GM12801 (cell line): ENCODE data around the gene RAP1A.

Experiments
- TF ChIP-seq, protein P1 (sequence below): IDR thresholded peaks from one replicate; pipeline ENCODE4 v1.5.1; 2011; ENCODE audit warnings: control low read depth; ENCODE audit not compliant: insufficient read length; ENCODE audit errors: extremely low read depth

Gene RAP1A

DNA sequence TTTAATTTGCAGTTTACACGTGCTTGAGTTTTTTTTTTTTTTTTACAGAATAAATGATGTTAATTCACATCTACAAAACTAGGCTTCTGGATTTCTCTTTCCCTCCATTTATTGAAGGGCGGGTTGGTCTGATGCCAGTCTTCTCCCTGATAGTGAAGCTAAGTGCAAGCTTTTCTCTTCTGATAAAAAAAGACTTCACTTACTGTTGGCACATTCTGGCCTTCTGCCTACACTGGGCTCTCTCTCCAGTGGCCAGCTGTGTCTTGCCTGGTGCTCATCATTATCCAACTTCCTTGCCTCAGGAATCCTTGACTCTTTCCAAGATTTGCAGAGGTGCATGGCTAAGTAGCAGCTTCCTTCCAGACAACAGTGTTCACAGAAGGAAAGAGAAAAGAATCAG lies 7.6 kb upstream of the RAP1A start:
- TF ChIP-seq, protein P1, sequence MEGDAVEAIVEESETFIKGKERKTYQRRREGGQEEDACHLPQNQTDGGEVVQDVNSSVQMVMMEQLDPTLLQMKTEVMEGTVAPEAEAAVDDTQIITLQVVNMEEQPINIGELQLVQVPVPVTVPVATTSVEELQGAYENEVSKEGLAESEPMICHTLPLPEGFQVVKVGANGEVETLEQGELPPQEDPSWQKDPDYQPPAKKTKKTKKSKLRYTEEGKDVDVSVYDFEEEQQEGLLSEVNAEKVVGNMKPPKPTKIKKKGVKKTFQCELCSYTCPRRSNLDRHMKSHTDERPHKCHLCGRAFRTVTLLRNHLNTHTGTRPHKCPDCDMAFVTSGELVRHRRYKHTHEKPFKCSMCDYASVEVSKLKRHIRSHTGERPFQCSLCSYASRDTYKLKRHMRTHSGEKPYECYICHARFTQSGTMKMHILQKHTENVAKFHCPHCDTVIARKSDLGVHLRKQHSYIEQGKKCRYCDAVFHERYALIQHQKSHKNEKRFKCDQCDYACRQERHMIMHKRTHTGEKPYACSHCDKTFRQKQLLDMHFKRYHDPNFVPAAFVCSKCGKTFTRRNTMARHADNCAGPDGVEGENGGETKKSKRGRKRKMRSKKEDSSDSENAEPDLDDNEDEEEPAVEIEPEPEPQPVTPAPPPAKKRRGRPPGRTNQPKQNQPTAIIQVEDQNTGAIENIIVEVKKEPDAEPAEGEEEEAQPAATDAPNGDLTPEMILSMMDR: no peak

DNA sequence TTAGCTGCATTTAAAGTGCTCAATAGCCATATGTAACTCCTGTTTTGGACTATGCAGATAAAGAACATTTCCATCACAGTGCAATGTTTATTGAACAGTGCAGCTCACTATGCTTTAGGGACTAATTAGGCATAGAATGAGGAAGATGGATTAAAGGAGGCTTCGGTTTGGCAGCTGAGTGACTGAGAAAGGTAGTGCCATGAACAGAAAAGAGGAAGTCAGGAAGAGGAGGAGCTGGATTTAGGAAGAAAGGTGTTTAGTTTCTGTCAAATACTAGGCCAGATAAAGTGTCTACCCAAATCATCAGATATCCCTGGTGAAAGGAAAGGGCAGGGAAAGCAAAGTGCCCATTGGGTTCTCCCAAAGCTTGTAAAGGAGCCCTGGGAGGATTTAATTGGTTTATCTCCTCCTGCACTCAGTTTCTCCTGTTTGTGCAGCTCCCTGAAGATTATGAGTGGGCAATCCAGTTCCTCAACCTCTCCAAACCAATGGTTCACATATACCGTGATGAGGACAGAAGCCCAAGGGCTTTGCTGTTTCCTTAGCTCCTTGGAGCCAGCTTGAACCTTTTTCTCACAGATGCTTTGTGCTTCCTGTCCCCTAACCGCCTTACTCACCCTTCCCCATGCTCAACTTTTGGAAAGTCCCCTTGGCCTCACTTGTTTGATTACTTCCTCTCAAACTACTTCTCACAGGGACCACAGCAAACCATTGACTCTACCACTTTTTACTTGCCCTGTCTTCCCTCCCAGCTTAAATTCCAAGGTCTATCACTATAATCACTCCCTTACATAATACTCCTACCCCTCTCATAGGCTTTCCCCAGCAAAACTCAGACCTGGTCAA lies 3.5 kb upstream of the RAP1A start:
- TF ChIP-seq, protein P1: no peak

DNA sequence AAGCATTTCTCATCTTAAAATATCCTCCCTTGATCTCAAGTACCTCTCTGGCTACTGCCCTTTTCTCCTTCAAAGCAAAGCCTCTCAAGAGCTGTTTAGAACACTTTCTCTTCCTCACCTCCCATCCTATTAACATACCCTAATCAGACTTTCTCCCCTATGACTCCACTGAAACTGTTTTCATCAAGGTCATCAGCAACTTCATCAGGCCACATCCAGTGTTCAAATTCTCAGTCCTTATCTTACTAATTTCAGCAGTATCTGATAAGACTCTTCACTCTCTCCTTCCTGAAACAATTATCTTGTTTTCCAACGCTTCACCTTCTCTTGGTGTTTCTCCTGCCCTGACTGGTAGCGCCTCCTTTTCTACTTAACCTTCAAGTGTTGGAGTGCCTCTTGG lies 1.5 kb upstream of the RAP1A start:
- TF ChIP-seq, protein P1: no peak

DNA sequence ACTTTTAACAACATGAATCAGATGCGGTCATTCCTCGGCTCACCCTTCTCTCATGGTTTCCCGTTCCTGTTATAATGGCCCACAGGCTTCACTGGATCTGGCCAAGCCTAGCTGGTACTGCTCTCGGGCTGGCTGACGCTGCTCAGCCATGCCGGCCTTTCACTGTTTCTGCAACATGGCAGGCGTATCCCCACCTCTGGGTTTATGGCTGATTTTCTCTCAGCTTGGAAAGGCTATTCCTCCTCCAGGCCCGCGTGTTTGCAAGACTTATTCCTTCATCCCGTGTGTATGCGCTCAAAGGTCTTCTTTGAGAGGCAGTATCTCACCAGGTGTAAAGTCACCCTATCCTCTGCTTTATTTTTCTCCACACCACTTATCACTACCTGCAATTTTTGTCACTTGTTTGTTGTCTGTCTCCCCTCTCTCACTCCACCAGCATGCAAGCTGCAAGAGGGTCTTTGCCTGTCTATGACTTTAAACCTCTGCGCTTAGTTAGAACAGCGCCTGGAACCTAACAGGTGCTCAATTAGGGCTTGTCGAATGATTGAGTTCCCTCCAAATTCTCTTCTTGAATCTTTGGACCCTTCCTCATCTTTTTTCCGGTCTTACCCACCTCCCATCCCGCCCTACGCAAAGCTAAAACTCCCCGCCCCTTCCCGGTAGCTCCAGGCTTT lies 491 bp upstream of the RAP1A start:
- TF ChIP-seq, protein P1: no peak

DNA sequence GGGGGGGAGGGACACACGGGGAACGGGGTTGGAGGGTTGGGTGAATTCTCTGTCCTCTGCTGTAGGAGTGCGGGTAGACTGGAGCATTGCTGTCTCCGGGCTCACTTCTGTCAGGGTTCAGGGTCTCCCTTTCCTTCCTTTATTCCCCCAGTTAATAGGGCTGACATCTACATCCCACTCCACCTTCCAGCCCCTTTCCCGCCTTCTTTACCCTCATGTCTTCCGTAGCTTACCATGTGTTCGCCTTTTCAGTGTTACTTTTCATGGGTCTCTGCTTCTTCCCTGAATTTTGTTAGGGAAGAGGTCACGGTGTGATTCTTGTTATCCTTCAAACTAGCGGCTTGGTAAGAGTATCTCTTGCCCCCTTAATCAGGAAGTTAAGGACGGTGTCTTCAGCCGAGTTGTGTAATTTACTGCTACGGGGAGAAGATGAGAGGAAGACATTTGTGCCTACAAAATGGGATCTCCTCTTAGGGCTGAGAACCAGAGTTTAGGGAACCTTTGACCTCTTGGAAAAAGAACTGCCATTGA lies 917 bp downstream of the RAP1A start:
- TF ChIP-seq, protein P1: no peak

DNA sequence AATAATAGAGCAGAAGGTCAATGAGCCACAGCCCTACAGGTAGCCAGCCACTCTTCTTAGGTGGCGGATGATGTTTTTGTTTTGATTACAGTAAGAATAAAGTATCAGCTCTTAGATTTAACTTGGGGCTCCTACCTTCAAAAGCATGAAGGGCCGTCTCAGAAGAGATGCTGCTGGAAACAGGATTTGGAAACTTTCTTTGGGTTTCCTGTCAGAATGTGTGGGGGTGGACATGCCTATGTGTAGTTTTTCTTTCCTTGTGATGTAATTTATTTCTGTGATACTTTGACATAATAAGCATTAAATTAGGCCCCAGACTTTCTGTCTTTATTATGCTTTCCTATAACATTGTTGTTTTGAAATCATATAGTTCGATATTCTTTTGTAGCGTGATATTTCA lies 1.5 kb downstream of the RAP1A start:
- TF ChIP-seq, protein P1: no peak

DNA sequence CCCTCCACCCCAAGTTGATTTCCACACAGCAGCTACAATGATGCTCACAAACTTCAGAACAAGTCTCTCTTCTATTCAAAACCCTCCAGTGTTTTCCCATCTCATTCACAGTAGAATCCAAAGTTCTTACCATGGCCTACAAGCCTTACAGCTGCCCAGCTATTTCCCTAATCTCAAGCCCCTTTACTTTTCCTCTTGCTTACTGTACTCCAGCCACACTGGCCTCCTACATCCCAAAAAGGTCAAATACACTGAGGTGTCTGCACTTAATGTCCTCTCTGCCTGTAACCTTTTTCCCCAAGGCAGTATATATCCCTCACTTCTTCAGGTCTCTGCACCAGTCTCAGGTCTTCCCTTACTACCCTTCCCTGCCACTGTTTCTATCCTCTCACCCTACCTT lies 2.6 kb downstream of the RAP1A start:
- TF ChIP-seq, protein P1: no peak
